HL-60 (cell line): ENCODE data around the gene ABI2.

Experiments
- DNase-seq, 2 experiments: peaks; one replicate each; pipeline ENCODE4 v3.0.0-alpha.2; 2010 to 2020; ENCODE audit warnings: low read depth in 1 of 2, low spot score in 1 of 2
- H3K27ac ChIP-seq: fragments of 250-450 bp; sonication (Bioruptor Pico); replicated peaks from 2 replicates; pipeline ENCODE4 v1.5.1; 2020; ENCODE audit warnings: mild to moderate bottlenecking, moderate library complexity
- H3K27me3 ChIP-seq: fragments of 250-450 bp; sonication (Bioruptor Pico); 2 replicates; pipeline ENCODE4 v1.5.1; 2021; ENCODE audit warnings: mild to moderate bottlenecking, moderate library complexity; ENCODE audit not compliant: insufficient read depth, poor library complexity, severe bottlenecking
- H3K4me3 ChIP-seq: replicated peaks from 2 replicates; pipeline ENCODE4 v1.5.1; 2011; ENCODE audit warnings: mild to moderate bottlenecking, control low read depth, low read length; ENCODE audit not compliant: insufficient read depth
- CTCF ChIP-seq: IDR thresholded peaks from one replicate; pipeline ENCODE4 v1.5.1; 2011; ENCODE audit warnings: low read length, control low read depth, inconsistent platforms; ENCODE audit not compliant: insufficient read depth
- GABPA ChIP-seq: IDR thresholded peaks from 2 replicates; pipeline ENCODE4 v1.6.1; 2012; ENCODE audit warnings: low read depth
- POLR2AphosphoS5 ChIP-seq: IDR thresholded peaks from 2 replicates; pipeline ENCODE4 v1.6.1; 2012; ENCODE audit warnings: low read depth
- REST ChIP-seq: IDR thresholded peaks from 2 replicates; pipeline ENCODE4 v1.6.1; 2012; ENCODE audit warnings: low read depth; ENCODE audit not compliant: insufficient replicate concordance
- SPI1 ChIP-seq: IDR thresholded peaks from 2 replicates; pipeline ENCODE4 v1.6.1; 2012; ENCODE audit warnings: low read depth, mild to moderate bottlenecking, borderline replicate concordance

Gene ABI2

DNA sequence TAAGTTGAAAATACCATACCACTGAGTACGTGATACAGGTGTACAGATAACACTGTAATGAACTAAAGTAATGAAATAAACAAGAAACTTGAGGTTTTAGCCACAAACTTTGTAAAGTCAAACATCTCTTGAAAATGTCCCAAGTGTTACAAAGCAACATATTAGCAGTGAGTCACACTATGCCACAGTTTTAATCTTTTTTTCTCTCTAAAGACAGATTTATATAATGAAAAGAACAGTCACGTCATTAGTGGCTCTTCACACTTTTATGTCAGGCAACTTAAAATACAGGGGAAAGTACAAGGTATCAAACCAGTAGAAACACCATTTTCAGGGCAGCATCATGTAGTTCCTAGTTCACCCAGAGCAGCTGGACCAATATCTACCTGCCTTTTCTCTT, 164.8 kb downstream of the ABI2 start:
- no peak overlapping the region for H3K4me3 ChIP-seq

More for the DNA sequence above, 164.8 kb downstream of the ABI2 start:
- Histone ChIP-seq H3K27me3 (no peaks in the 10 kb centered on the region), H3K27ac (no peak overlapping the region)
- DNase-seq = no peak
- TF ChIP-seq SPI1 (no peak), REST (no peak), GABPA (no peak), POLR2AphosphoS5 (no peak), CTCF (no peak)
